Thymus (tissue), 14 donors: ENCODE data around the gene SLC12A2. TPM values are rescaled to one million over a fixed set of nuclear protein-coding genes. Genes with fewer than 3 reads are reported as not detected.

ENCODE experiments used
- DNase-seq, 9 donors: peaks; one replicate each; pipeline ENCODE4 v3.0.0-alpha.2; 2013; ENCODE audit warnings: low spot score in 9 of 9, low read depth in 6 of 9, missing footprints in 1 of 9
- H3K27ac ChIP-seq, 2 donors: one replicate each; pipeline ENCODE4 v1.5.1; 2013; ENCODE audit warnings: control low read depth in 1 of 2, low read depth in 1 of 2, low read length in 1 of 2, mild to moderate bottlenecking in 1 of 2, moderate library complexity in 1 of 2
- H3K27me3 ChIP-seq, 2 donors: one replicate each; pipeline ENCODE4 v1.5.1; 2013; ENCODE audit warnings: low read length in 1 of 2; ENCODE audit not compliant: control insufficient read depth in 2 of 2, insufficient read depth in 1 of 2
- H3K36me3 ChIP-seq, 2 donors: one replicate each; pipeline ENCODE4 v1.5.1; 2013; ENCODE audit warnings: low read length in 1 of 2, mild to moderate bottlenecking in 1 of 2, moderate library complexity in 1 of 2; ENCODE audit not compliant: control insufficient read depth in 2 of 2, insufficient read depth in 2 of 2
- H3K4me1 ChIP-seq, 2 donors: one replicate each; pipeline ENCODE4 v1.5.1; 2013; ENCODE audit warnings: low read length in 2 of 2; ENCODE audit not compliant: control insufficient read depth in 2 of 2, insufficient read depth in 2 of 2
- H3K4me3 ChIP-seq, 2 donors: one replicate each; pipeline ENCODE4 v1.5.1; 2013; ENCODE audit warnings: low read length in 2 of 2, control low read depth in 1 of 2, mild to moderate bottlenecking in 1 of 2
- H3K9me3 ChIP-seq, 2 donors: one replicate each; pipeline ENCODE4 v1.5.1; 2013; ENCODE audit warnings: low read length in 1 of 2, mild to moderate bottlenecking in 1 of 2; ENCODE audit not compliant: control insufficient read depth in 2 of 2, insufficient read depth in 1 of 2
- WGBS: extraction: QIAGEN DNeasy Blood & Tissue Kit; methylation state at CpG from one replicate; pipeline ENCODE4 v1.1.7; 2013; 5-methylcytosine and 5-hydroxymethylcytosine counted together
- long read RNA-seq, 10 donors: transcript quantifications; one replicate each; lab custom pipeline, GENCODE V29; 2026
- polyA plus RNA-seq: library from polyadenylated mRNA; stranded (reverse); fragments of 200-250 nt; gene quantifications from one replicate; pipeline ENCODE4 v1.2.3, GENCODE V29; 2013
- total RNA-seq: library from RNA; stranded (reverse); fragments of 120-200 nt; gene quantifications from one replicate; pipeline ENCODE4 v1.2.4, GENCODE V29; 2013
- donor health status: healthy.

SLC12A2 gene
- 13.6 TPM for total RNA-seq
- polyA plus RNA-seq = 3.8 TPM
- long read RNA-seq, donor 1 = 0 reads
- long read RNA-seq, donor 2 = 0 reads
- long read RNA-seq, donor 3 = 0 reads
- long read RNA-seq, donor 4 = 0 reads
- long read RNA-seq, donor 5, full-length matches to known transcripts = 1 of 1 reads
- long read RNA-seq, donor 5, partial matches to known transcripts = 0 of 1 reads
- long read RNA-seq, donor 5, other reads (novel, unspliced or antisense) = 0 of 1 reads
- long read RNA-seq, donor 6 = 0 reads
- long read RNA-seq, donor 7 = 0 reads
- long read RNA-seq, donor 8 = 0 reads
- long read RNA-seq, donor 9, partial matches to known transcripts = 0 of 1 reads
- long read RNA-seq, donor 9, other reads (novel, unspliced or antisense) = 0 of 1 reads
- long read RNA-seq, donor 10, full-length matches to known transcripts = 1 of 1 reads
- long read RNA-seq, donor 10, partial matches to known transcripts = 0 of 1 reads
- long read RNA-seq, donor 10, other reads (novel, unspliced or antisense) = 0 of 1 reads

DNA sequence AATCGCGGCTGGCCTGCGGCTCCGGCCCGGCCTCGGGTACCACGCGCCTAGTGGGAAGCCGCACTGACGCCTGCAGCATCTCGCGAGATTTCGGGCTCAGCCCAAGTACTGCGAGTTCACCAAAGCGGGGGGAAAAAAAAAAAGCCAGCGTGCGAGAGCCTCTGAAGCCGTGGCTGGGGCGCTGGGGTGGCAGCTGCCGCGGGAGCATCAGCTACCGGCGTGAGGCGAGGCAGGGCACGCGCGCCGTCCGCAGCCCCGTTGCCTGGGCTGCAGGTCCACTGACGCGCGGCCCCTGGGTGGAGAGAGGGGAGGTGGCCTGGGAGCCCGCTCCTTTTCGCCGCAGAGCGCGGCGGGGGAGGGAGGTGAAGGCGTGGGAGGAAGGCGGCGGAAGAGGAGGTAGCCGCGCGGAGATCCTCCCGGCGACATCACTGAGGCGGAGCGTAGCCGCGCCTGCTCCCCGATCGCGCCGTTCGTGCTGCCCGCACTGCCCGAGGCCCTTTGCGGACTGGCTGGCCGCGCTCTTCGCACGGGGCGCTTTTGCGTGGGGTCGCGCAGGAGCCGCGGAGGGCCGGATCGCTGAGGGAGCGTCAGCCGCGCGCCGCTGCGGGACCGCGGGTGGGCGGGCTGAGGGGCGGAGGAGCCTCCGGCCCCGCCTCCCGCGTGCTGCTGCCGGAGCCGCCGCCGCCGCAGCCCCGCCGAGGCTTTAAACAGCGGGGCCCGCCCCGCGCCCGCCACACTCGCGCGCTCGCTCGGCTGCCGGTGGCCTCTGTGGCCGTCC, at the start of gene SLC12A2:
SLC12A2 (plus strand) TSS at position 734 of the 778 bp plus-strand sequence. CDS start 189 bp downstream, outside the sequence.
- Histone ChIP-seq H3K4me1 (peaks cover 6 to 12% of the 10 kb centered on the region in 2 donors), H3K4me3 (peak within 1 kb of the TSS; percentile 73 to 85), H3K36me3 (peaks cover 0 to 4% of the 10 kb centered on the region in 2 donors), H3K9me3 (no peaks in the 10 kb centered on the region), H3K27me3 (peaks cover 0 to 3% of the 10 kb centered on the region in 2 donors), H3K27ac (peak within 1 kb of the TSS; percentile 94 to 98)
- DNase-seq = peak; percentile 91 to 99 (median 96)
- under 1% methylated on average over 104 of the region's 104 CpGs for WGBS

DNA sequence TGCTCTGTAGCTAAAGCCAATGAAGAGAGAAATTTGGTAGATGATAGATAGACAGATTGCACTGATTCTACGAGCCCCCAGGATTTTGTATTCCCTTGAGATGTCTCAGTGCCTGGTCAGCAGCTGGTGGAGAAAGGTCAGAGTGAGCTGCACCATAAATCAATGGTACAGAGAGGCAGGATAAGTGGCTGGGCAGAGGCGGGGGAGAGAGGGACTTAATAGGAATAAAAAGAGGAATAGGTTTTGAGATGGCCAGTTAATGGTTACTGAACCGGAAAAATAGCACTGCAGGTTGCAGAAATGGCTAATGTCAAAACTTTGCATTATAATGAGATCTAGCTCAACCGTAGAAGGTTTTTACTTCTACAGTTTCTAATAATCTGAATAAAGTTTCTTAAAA, 47.9 kb upstream of the SLC12A2 start:
- Histone ChIP-seq H3K4me1 (no peaks in the 10 kb centered on the region), H3K27ac (no peak overlapping the region), H3K36me3 (no peaks in the 10 kb centered on the region), H3K27me3 (no peaks in the 10 kb centered on the region), H3K4me3 (no peak overlapping the region), H3K9me3 (no peaks in the 10 kb centered on the region)
- DNase-seq = no peak
- WGBS = 98% methylated on average over 4 of the region's 4 CpGs

DNA sequence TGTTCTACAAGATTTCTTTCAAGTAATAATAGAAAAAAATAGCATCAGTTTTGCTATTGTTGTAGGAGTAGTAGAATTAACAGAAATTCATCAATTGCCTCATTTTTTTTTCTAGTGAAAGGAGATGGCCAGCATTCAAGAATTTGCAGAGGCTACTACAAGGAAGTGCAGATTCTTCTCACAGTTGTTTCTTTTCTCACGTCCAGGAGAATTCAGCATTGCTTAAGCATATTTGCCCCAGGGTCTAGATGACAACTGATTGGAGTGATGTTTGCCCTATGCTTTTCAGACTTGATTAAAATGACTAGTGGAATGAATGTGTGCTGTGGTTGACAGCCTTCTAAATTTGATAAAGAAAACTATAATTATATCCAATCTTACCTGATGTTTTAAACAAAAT, 46.6 kb upstream of the SLC12A2 start:
- Histone ChIP-seq H3K27ac (no peak overlapping the region), H3K36me3 (no peaks in the 10 kb centered on the region), H3K27me3 (no peaks in the 10 kb centered on the region), H3K9me3 (no peaks in the 10 kb centered on the region), H3K4me3 (no peak overlapping the region), H3K4me1 (no peaks in the 10 kb centered on the region)
- no peak for DNase-seq
- WGBS = 98% methylated on average over 1 of the region's 1 CpG

DNA sequence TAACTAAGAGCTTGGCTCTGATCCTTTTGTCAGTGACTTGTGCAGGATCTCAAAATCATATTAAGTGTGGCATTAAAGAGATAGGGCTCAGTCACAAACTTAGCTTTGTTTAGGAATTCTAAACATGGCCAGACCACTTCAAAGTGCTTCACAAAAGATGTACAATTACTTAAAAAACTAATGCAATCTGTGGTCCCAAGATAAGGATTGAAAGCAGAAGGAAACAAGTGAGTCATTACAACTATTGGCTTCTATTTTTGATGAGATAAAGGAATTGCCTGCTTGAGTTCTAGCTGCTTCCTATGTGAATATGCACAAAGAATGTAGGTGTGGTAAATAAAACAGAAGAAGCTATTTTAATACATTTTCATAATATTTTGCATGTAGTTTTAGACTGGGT, 44.9 kb upstream of the SLC12A2 start:
- Histone ChIP-seq H3K36me3 (peaks cover 0 to 4% of the 10 kb centered on the region in 2 donors), H3K27me3 (no peaks in the 10 kb centered on the region), H3K4me3 (no peak overlapping the region), H3K27ac (no peak overlapping the region), H3K9me3 (no peaks in the 10 kb centered on the region), H3K4me1 (no peaks in the 10 kb centered on the region)
- no peak for DNase-seq

DNA sequence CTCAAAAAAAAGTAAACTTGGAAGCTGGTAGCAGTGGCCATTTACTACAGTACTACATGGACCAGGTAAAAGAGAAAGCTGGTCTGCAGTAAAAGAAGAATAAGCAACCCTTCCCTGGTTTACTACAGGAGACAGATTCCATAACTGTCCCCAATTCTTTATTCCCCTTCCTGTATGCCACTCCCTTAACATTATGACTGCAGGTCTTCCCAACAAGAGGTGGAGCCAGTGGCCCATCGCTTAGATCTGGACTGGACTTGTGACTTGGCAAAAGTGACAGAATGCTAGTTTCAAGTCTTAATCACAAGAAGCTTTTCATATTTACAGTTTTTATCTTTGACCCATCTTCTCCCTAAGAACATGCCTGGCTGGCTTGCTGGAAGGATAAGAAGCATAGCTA, 42.6 kb upstream of the SLC12A2 start:
- Histone ChIP-seq H3K9me3 (no peaks in the 10 kb centered on the region), H3K36me3 (peaks cover 0 to 4% of the 10 kb centered on the region in 2 donors), H3K27me3 (no peaks in the 10 kb centered on the region), H3K4me1 (no peaks in the 10 kb centered on the region), H3K27ac (no peak overlapping the region), H3K4me3 (no peak overlapping the region)
- 96% methylated on average over 1 of the region's 1 CpG for WGBS
- no peak for DNase-seq

GRCh38 chr5:128052780-128053179, 30.8 kb upstream of the SLC12A2 start:
- Histone ChIP-seq H3K27ac (no peak overlapping the region), H3K4me1 (no peaks in the 10 kb centered on the region), H3K4me3 (no peak overlapping the region), H3K27me3 (no peaks in the 10 kb centered on the region), H3K9me3 (no peaks in the 10 kb centered on the region), H3K36me3 (no peaks in the 10 kb centered on the region)
- no peak for DNase-seq

- H3K36me3 ChIP-seq = no peaks in the 10 kb centered on the region
- WGBS = 98% methylated on average over 3 of the region's 3 CpGs
- no peaks in the 10 kb centered on the region for H3K27me3 ChIP-seq
- no peak overlapping the region for H3K27ac ChIP-seq
- no peak overlapping the region for H3K4me3 ChIP-seq
- H3K9me3 ChIP-seq = no peaks in the 10 kb centered on the region
- no peaks in the 10 kb centered on the region for H3K4me1 ChIP-seq
- DNase-seq = no peak
These were observed 30.1 kb upstream of the SLC12A2 start for GRCh38 chr5:128053291-128053954.

- DNase-seq = no peak
- H3K36me3 ChIP-seq = peaks cover 0 to 2% of the 10 kb centered on the region in 2 donors
- no peaks in the 10 kb centered on the region for H3K27me3 ChIP-seq
- H3K4me1 ChIP-seq = no peaks in the 10 kb centered on the region
- WGBS = 98% methylated on average over 1 of the region's 1 CpG
- no peaks in the 10 kb centered on the region for H3K9me3 ChIP-seq
- H3K4me3 ChIP-seq = no peak overlapping the region
- H3K27ac ChIP-seq = no peak overlapping the region
These were observed 22.8 kb upstream of the SLC12A2 start for GRCh38 chr5:128060644-128061385.
